SU-DHL-6 (cell line): ENCODE measurements around the gene GPR68.

Experiments
- CTCF ChIP-seq: fragments of 200-600 bp; sonication (generic); IDR thresholded peaks from one replicate; pipeline ENCODE4 v1.5.1; 2017; ENCODE audit warnings: antibody characterized with exemption, mild to moderate bottlenecking, low read length, moderate library complexity; ENCODE audit not compliant: insufficient read depth, poor library complexity, severe bottlenecking
- EZH2phosphoT487 ChIP-seq: fragments of 200-600 bp; sonication (generic), shearing (Covaris generic); conservative IDR thresholded peaks from 2 replicates; pipeline ENCODE4 v1.6.1; 2018; ENCODE audit warnings: mild to moderate bottlenecking, antibody characterized with exemption, low read length, moderate library complexity, mixed read lengths

GRCh38 chr14:91272341-91273272, 28.1 kb upstream of the GPR68 start:
- TF ChIP-seq CTCF (no peak), EZH2phosphoT487 (no peak)
